Measurements from ENCODE around the gene DUSP14.
"Not testable (repeated sequence)": the region's sequence is repeated elsewhere in the genome, so short reads cannot be mapped to it uniquely, and the experiment has no call there.

DUSP14 gene

GRCh38 chr17:37489197-37490001, at the start of gene DUSP14:
DUSP14 (plus strand) TSS chr17:37489891; CDS start chr17:37512273, 22,382 bp downstream.
- peak; percentile 81 for DNase-seq

- no peak for DNase-seq
Measured at GRCh38 chr17:37440424-37440823, 49.3 kb upstream of the DUSP14 start.

- DNase-seq = not testable (repeated sequence)
Measured at GRCh38 chr17:37441369-37442014, 48.2 kb upstream of the DUSP14 start.

- no peak for DNase-seq
Measured at GRCh38 chr17:37446027-37446426, 43.7 kb upstream of the DUSP14 start.

DNA sequence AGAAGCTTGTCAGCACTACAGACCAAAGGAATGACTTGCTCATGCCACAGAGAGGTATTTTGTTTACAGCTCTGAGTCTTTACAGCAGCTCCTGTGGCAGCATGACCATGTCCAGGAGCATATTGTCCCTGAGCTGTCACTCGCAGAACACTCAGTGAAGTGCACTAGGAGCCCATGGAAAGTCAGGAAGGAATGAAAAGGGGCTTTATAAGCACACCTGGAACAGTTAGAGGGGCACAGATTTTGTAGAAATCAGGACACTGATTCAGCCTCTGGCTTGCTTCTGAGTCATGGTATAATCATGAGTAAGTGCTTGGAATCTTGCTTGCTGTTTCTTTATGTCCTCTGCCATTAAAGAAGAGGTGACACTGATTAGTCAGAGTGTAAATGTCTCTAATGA, 42.0 kb upstream of the DUSP14 start:
- DNase-seq = no peak

- DNase-seq = no peak
Measured at GRCh38 chr17:37450112-37450511, 39.6 kb upstream of the DUSP14 start.

DNA sequence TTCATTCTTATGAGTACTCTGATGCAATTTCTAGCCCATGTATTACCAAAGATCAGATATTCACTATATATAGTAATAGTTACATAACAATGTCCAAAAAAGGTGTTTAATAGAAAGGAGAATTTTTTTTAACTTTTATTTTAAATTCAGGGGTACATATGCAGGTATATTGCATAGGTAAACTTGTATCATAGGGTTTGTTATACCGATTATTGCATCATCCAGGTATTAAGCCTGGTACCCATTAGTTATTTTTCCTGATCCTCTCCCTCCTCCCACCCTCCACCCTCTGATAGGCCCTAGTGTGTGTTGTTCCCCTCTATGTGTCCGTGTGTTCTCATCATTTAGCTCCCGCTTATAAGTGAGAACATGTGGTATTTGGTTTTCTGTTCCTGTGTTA, 31.9 kb upstream of the DUSP14 start:
- not testable (repeated sequence) for DNase-seq

- no peak for DNase-seq
Measured at GRCh38 chr17:37458805-37459204, 30.9 kb upstream of the DUSP14 start.

- no peak for DNase-seq
Measured at GRCh38 chr17:37461668-37462067, 28.0 kb upstream of the DUSP14 start.

- DNase-seq = no peak
Measured at GRCh38 chr17:37462492-37462891, 27.2 kb upstream of the DUSP14 start.

DNA sequence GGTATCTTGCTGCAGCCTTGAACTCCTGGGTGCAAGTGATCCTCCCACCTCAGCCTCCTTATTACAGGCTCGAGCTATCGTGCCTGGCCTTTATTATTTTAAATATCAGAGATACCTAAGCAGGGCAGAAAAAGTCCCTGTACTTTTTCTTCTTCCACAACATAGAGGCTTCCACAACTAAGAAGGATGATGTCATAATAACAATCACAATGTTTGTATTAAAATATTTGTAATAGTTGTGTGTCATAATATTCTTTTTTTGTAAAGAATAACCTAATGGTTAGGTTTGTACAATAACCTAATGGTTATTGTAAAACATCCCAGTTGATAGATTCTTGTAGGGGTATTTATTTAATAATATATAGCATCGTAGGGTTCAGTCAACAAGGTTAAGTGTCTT, 26.7 kb upstream of the DUSP14 start:
- no peak for DNase-seq

DNA sequence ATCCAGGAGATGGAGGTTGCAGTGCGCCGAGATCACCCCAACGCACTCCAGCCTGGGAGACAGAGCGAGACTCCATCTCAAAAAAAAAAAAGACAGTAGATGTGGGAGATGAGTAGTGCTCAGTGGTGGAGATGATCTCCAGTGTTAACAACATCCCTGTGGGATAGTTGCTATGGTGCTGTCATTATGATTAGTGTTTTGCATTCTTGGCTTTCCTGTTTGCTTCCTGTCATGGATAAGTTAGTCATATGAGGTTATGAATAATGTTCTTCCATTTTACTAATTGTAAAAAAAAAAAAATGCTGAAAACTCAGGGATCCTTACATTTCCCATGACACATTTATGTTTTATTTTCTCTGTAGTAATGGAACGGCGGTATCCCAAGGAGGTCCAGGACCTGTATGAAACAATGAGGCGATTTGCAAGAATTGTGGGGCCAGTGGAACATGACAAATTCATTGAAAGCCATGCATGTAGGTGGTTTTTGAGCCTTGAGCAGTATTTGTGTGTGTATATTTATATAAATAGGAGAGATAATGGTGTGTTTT, 24.5 kb upstream of the DUSP14 start:
- DNase-seq = no peak

- DNase-seq = no peak
Measured at GRCh38 chr17:37466471-37466870, 23.2 kb upstream of the DUSP14 start.

- no peak for DNase-seq
Measured at GRCh38 chr17:37470181-37470580, 19.5 kb upstream of the DUSP14 start.

DNA sequence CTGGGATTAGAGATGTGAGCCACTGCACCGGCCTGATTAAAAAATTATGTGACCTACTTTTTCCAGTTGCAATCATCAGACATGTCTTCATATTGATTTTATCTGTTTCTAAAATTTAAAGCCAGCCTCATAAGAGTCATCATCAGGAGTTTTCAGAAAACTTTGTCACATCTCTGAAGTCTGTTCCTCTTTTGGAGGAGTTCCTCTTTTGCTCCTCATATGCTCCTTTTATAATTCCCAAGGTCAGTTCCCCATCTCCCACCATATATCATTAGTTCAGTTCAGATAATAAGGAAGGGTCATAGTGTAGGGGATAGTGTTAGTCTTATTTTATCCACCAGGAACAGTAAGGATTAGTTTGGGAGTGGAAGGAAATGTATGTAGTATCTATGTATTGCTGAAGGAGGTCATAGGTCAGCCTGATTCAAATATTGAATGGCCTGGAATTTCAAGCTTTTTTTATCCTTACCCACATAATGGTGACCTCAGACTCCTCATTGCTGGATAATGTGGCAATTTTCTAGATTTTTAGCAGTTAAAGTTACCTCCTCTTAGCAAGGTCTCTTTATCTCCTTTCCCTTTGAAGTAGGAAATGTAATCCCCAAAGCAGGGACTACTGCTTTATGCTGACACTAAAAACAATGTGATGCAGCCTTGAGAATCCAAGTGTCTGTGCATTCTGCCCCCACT, 13.8 kb upstream of the DUSP14 start:
- no peak for DNase-seq

DNA sequence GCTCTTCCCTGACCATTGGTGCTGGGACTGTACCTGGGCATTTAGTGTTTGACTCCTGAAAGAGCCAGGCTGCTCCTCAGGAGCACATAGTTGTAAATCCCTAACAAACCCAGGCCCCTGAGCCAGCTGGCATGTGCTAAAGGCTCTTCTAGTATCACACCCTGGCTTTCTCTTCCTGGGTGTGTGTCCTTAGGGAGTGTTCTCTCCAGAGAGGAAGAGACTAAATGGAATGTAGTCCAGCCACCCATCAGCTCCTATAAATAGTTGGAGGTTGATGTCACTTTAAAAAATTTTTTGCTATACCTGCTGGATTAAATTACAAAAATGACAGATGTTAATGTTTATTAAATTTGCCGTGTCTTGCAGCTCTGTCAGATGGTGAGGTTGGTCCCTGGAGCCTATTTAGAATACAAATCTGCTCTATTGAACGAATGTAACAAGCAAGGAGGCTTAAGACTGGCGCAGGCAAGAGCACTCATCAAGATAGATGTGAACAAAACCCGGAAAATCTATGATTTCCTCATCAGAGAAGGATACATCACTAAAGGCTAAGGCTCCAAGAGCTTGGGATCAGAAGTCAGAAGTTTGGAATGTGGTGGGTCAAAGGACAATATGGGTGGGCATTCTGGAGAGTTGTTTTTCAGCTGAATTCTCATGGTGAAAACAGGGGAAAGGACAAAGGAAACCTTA, 13.1 kb upstream of the DUSP14 start:
- DNase-seq = no peak

GRCh38 chr17:37478187-37478586, 11.5 kb upstream of the DUSP14 start:
- DNase-seq = no peak

GRCh38 chr17:37479025-37479424, 10.7 kb upstream of the DUSP14 start:
- DNase-seq = no peak

DNA sequence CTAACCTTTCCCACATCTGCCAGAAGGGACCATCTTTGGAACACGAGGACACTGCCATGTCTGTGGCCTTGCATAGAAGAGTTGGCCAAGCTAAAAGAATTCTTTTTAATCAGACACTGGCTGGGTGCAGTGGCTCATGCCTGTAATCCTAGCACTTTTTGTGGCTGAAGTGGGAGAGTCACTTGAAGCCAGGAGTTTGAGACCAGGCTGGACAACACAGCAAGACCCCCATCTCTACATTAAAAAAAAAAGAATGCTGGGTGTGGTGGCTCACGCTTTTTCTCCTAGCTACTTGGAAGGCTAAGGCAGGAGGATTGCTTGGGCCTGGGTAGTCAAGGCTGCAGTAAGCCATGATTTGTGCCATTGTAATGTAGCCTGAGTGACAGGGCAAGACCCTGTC, 9.3 kb upstream of the DUSP14 start:
- DNase-seq = no peak

GRCh38 chr17:37481001-37481665, 8.6 kb upstream of the DUSP14 start:
- DNase-seq = no peak

DNA sequence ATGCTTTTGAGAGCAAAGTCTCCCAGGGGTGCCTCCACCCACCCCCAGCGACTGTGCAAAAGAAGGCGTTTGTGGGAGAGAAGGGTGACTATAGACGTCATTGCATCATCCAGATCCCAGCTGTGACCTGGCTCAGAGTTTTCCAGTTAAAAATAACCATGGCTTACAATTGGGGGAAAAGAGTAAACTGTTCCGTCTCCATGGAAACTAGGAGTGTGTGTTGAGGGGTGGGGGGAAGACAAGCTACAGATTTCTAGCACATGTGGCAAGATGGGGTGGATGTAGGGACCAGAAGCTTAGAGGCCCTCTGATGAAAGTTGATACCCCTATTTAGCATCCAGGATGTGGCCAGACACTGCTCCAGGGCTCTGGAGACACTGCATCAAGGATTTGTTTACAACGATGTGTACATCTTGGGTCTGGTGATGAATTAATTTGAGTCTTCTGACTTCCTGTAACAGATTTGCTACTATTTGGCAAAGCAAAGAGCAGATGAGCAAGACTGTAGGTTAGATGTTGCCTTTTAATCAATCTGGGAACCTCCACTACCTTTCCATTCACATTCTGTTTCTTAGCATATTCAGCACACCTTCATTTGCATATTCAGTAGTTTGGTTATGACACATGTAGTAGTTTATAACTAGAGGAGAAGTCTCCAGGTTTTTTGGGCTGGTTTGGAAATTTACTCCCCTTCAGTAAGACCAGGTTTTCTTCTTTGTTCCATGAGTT, 6.2 kb upstream of the DUSP14 start:
- no peak for DNase-seq

All from activated effector memory CD4-positive, alpha-beta T cell treated with Interleukin-2 at 50 U/mL for 16 hours (primary cell).